ENCODE results near the gene MCOLN3.

Gene MCOLN3

DNA sequence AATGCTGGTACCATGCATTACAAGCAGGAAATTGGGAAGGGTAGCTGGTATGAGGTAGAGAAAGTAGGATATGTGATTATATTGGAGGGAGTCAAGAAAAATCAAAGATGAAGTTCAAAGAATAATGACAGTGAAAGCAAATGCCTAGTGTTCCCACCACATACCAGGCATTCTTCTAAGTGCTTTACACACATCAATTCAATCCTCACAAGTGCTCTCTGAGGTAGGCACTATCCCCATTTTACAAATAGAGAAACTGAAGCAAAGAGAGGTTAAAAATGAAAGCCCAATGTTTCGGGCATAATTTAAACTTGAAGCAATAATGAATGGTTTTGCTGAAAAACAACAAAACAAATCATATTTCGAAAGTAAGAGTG, 40.1 kb upstream of the MCOLN3 start:
- in situ Hi-C loops (cut with HindIII; ENCODE audit: low pct_ligation_motif_present, low sequenced_read_pairs): no loop called here
- TF ChIP-seq, protein P1, sequence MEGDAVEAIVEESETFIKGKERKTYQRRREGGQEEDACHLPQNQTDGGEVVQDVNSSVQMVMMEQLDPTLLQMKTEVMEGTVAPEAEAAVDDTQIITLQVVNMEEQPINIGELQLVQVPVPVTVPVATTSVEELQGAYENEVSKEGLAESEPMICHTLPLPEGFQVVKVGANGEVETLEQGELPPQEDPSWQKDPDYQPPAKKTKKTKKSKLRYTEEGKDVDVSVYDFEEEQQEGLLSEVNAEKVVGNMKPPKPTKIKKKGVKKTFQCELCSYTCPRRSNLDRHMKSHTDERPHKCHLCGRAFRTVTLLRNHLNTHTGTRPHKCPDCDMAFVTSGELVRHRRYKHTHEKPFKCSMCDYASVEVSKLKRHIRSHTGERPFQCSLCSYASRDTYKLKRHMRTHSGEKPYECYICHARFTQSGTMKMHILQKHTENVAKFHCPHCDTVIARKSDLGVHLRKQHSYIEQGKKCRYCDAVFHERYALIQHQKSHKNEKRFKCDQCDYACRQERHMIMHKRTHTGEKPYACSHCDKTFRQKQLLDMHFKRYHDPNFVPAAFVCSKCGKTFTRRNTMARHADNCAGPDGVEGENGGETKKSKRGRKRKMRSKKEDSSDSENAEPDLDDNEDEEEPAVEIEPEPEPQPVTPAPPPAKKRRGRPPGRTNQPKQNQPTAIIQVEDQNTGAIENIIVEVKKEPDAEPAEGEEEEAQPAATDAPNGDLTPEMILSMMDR (IDR thresholded peaks at IDR 0.05; ENCODE audit: low read depth, low read length, missing control alignments): no peak
- no peak overlapping the region for H3K4me3 ChIP-seq (ENCODE audit: low read depth, low read length)
- H3K36me3 ChIP-seq (replicated peaks): no peaks in the 10 kb centered on the region
- no peak for DNase-seq
- no peak overlapping the region for H3K27ac ChIP-seq
- no peaks in the 10 kb centered on the region for H3K27me3 ChIP-seq (replicated peaks)

DNA sequence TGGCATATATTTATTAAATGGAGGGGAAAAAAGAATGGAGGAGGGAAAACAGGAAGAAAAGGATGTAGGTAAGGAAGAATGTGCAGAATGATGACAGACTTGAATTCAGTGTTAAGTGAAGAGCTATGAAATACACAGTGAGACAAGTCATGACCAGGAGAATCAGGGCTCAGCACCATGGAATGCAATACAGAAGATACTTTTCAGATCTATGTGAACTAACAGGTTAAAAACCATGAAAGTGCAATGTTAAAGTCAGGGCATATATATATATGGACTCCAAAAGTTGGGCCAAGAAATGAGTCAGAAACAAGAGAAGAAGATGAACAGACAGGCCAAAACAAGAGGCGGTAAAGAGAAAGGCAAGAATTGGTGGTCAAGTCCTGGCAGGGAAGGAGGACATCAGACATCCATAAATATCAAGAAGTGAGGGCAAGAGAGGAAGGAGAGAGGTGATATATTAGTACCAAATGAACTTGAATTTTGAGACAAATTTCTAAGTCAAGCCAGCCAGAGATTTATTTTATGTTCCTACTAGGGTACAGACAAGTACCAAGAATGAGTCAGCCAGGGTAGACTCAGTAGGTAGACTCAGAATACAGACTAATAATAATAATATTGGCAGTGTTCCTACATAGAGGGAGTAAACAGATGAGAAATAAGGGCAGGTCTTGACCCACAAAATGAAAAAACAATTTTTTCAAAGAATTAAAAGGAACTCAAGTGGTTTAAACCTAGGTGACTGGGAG, 39.5 kb upstream of the MCOLN3 start:
- TF ChIP-seq, protein P1 (IDR thresholded peaks at IDR 0.05; ENCODE audit: low read depth, low read length, missing control alignments): no peak
- no peak overlapping the region for H3K27ac ChIP-seq
- in situ Hi-C loops (cut with HindIII; ENCODE audit: low pct_ligation_motif_present, low sequenced_read_pairs): no loop called here
- no peaks in the 10 kb centered on the region for H3K36me3 ChIP-seq (replicated peaks)
- H3K27me3 ChIP-seq (replicated peaks): no peaks in the 10 kb centered on the region
- DNase-seq: no peak
- no peak overlapping the region for H3K4me3 ChIP-seq (ENCODE audit: low read depth, low read length)

DNA sequence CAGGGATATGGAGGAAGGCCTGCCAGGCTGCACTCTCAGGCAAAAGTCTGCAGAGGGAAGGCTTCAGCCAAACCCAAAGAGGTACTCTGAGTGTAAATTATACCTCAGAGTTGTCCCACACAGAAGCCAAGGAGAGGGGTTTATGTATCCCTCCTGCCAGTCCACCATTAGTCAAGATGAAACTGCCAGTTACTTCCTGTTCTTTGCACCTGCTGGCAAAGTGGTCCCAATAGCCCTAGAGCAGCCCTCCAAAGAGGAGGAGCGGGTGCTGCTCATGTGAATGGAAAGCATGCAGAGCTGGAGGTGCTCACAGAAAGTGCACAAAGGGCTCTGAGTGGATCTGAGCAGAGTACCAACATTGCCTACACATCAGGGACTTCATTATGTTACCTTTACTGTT, 37.1 kb upstream of the MCOLN3 start:
- H3K27me3 ChIP-seq (replicated peaks): no peaks in the 10 kb centered on the region
- H3K36me3 ChIP-seq (replicated peaks): no peaks in the 10 kb centered on the region
- in situ Hi-C loops (cut with HindIII; ENCODE audit: low pct_ligation_motif_present, low sequenced_read_pairs): no loop called here
- TF ChIP-seq, protein P1 (IDR thresholded peaks at IDR 0.05; ENCODE audit: low read depth, low read length, missing control alignments): no peak
- H3K4me3 ChIP-seq (ENCODE audit: low read depth, low read length): no peak overlapping the region
- no peak overlapping the region for H3K27ac ChIP-seq
- DNase-seq: no peak

DNA sequence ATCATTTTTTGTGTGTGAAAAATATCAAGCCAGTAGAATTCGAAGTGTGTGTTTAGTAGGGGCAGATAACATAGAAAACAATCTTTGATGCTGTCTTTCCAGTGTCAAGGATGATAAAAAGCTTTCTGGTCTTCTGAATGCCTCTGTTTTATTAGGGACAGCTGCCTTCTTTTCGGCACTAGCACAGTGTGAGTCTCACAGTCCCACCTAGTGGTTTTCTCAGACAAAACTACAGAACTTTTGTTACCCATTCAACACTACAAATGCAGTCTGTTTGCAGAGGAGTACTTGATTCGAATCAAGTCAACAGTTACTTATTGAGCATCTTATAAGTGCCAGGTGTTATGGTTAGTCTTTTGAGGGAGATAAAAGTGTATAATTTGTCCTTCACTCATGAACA, 30.6 kb upstream of the MCOLN3 start:
- Histone ChIP-seq H3K36me3 (replicated peaks) (no peaks in the 10 kb centered on the region), H3K27ac (no peak overlapping the region), H3K27me3 (replicated peaks) (peaks cover 1% of the 10 kb centered on the region), H3K4me3 (ENCODE audit: low read depth, low read length) (no peak overlapping the region)
- DNase-seq: peak; percentile 11
- TF ChIP-seq, protein P1 (IDR thresholded peaks at IDR 0.05; ENCODE audit: low read depth, low read length, missing control alignments): peak; percentile 45
- in situ Hi-C loops (cut with HindIII; ENCODE audit: low pct_ligation_motif_present, low sequenced_read_pairs): no loop called here

DNA sequence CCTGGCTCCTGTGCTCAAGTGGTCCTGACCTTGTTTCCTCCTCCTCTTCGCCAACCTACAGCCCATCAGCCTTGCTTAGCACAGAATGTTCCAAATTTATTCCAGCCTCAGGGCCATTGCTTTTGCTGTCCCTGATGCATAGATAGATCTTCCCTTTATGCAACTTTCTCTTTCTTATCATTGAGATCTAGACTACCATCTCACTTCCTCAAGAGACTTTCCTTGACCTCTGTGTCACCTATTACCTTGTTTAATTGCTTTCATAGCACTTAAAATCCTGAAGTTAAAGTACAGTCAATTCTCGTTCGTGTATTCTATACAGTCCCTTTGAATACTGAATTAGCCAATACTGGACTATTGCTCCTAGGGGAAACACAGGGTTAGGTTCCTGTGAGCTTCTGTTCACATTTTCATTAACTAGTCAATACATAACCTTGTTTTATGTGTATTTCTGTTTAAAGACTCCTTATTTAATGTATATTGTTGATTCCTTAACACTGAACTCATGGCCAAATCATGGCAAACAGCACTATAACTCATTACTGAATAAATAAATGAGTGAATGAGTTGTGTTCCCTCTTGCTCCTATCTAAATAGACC, 26.2 kb upstream of the MCOLN3 start:
- TF ChIP-seq, protein P1 (IDR thresholded peaks at IDR 0.05; ENCODE audit: low read depth, low read length, missing control alignments): no peak
- Histone ChIP-seq H3K27ac (no peak overlapping the region), H3K4me3 (ENCODE audit: low read depth, low read length) (no peak overlapping the region), H3K36me3 (replicated peaks) (no peaks in the 10 kb centered on the region), H3K27me3 (replicated peaks) (no peaks in the 10 kb centered on the region)
- in situ Hi-C loops (cut with HindIII; ENCODE audit: low pct_ligation_motif_present, low sequenced_read_pairs): no loop called here
- DNase-seq: no peak
